HG02852 (cell line): ENCODE measurements around the gene NTSR1.

Experiments used
- ATAC-seq: cut with Tn5 transposase; IDR thresholded peaks from one replicate; pipeline ENCODE4 v1.9.1; 2021; ENCODE audit warnings: mild to moderate bottlenecking, moderate library complexity; ENCODE audit not compliant: unreplicated experiment

The NTSR1 gene

GRCh38 chr20:62723768-62724450, 15.3 kb downstream of the NTSR1 start:
- no peak for ATAC-seq

GRCh38 chr20:62724692-62725595, 16.3 kb downstream of the NTSR1 start:
- ATAC-seq, result no peak

GRCh38 chr20:62725596-62726268, 17.1 kb downstream of the NTSR1 start:
- ATAC-seq, result no peak

- no peak for ATAC-seq
Observed at GRCh38 chr20:62726276-62726675, 17.6 kb downstream of the NTSR1 start.

GRCh38 chr20:62726716-62727583, 18.3 kb downstream of the NTSR1 start:
- no peak for ATAC-seq

- ATAC-seq, result no peak
Observed at GRCh38 chr20:62727584-62728027, 19.0 kb downstream of the NTSR1 start.

GRCh38 chr20:62728028-62728780, 19.6 kb downstream of the NTSR1 start:
- no peak for ATAC-seq

GRCh38 chr20:62728781-62729300, 20.2 kb downstream of the NTSR1 start:
- no peak for ATAC-seq

- no peak for ATAC-seq
Observed at GRCh38 chr20:62730481-62730880, 21.8 kb downstream of the NTSR1 start.

GRCh38 chr20:62732031-62732760, 23.6 kb downstream of the NTSR1 start:
- no peak for ATAC-seq

- ATAC-seq, result no peak
Observed at GRCh38 chr20:62732842-62733525, 24.3 kb downstream of the NTSR1 start.

- no peak for ATAC-seq
Observed at GRCh38 chr20:62733526-62733842, 24.8 kb downstream of the NTSR1 start.

- ATAC-seq, result no peak
Observed at GRCh38 chr20:62733891-62734290, 25.3 kb downstream of the NTSR1 start.

- no peak for ATAC-seq
Observed at GRCh38 chr20:62734326-62734725, 25.7 kb downstream of the NTSR1 start.

- no peak for ATAC-seq
Observed at GRCh38 chr20:62734881-62735280, 26.2 kb downstream of the NTSR1 start.

GRCh38 chr20:62735331-62735821, 26.7 kb downstream of the NTSR1 start:
- ATAC-seq, result no peak

GRCh38 chr20:62736026-62736406, 27.4 kb downstream of the NTSR1 start:
- no peak for ATAC-seq

GRCh38 chr20:62736407-62737071, 27.9 kb downstream of the NTSR1 start:
- no peak for ATAC-seq
